ENCODE data around the gene KIAA1755.

KIAA1755 gene

GRCh38 chr20:38164069-38164468 lies 96.5 kb downstream of the KIAA1755 start:
- DNase-seq: no peak

- no peak for DNase-seq
Measured at GRCh38 chr20:38162878-38163875, 97.4 kb downstream of the KIAA1755 start.

GRCh38 chr20:38162149-38162548 lies 98.4 kb downstream of the KIAA1755 start:
- no peak for DNase-seq

GRCh38 chr20:38161412-38161774 lies 99.1 kb downstream of the KIAA1755 start:
- no peak for DNase-seq
